Natural killer cell treated with Interleukin-12 subunit alpha and Interleukin-12 subunit beta and Interleukin-15 and Interleukin-18, amount 100 ng/mL, for 72 hours (primary cell): ENCODE data around the gene EPB41L4A. TPM values are rescaled to one million over a fixed set of nuclear protein-coding genes. Genes with fewer than 3 reads are reported as not detected.

Source experiments
- ATAC-seq, 2 donors: fragments of 150-1000 bp; cut with Tn5 transposase in 1 of 2; sonication (Bioruptor Pico), chemical (Tn5 transposase) in 1 of 2; 2 replicates each; pipeline ENCODE4 v1.10.0; 2021
- DNase-seq: peaks from one replicate; pipeline ENCODE4 v3.0.0; 2022; ENCODE audit warnings: low spot score
- H3K27ac Mint-ChIP-seq, 2 donors: 1 replicate in 1 of 2; 2 replicates in 1 of 2; pipeline ENCODE4 v1.8.0; 2022; ENCODE audit warnings: mixed read lengths in 2 of 2, mild to moderate bottlenecking in 1 of 2, moderate library complexity in 1 of 2
- H3K27me3 Mint-ChIP-seq, 2 donors: 1 replicate in 1 of 2; 2 replicates in 1 of 2; pipeline ENCODE4 v1.8.0; 2022; ENCODE audit warnings: mixed read lengths in 2 of 2
- H3K36me3 Mint-ChIP-seq: one replicate; pipeline ENCODE4 v1.8.0; 2022; ENCODE audit warnings: mixed read lengths
- H3K4me1 Mint-ChIP-seq, 2 donors: 1 replicate in 1 of 2; 2 replicates in 1 of 2; pipeline ENCODE4 v1.8.0; 2022; ENCODE audit warnings: low read depth in 2 of 2, mixed read lengths in 2 of 2, mild to moderate bottlenecking in 1 of 2
- H3K4me3 Mint-ChIP-seq: one replicate; pipeline ENCODE4 v1.8.0; 2022; ENCODE audit warnings: mixed read lengths
- H3K9me3 Mint-ChIP-seq: 2 replicates; pipeline ENCODE4 v1.8.0; 2022; ENCODE audit warnings: mixed read lengths
- total RNA-seq, 2 donors: library from RNA; stranded (reverse); gene quantifications; one replicate each; pipeline ENCODE4 v1.2.3, GENCODE V29; 2022

EPB41L4A gene
- total RNA-seq, 2 donors from 2014 or later = 11.7 to 12.7 TPM

DNA sequence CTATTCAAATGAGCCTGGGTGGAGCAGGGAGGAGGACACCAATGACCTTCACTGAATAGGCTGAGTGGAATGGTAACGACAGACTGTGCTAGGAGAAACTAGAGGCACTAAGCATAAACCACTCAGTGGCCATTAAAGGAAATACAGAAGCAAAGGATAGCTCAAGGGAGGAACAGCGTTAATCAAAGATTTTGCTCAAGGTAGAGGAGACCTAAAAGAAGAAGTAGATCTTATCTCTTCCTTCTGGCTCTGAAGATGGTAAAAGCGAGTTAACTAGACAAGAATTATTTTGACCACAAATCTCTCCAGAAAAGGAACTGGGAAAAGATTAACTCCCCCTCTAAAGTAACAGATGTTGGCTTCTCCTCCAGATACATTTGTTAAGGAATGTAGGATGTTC, 299.6 kb downstream of the EPB41L4A start:
- peaks cover 8 to 68% of the 10 kb centered on the region in 2 donors for H3K27me3 Mint-ChIP-seq
- DNase-seq = no peak
- H3K4me1 Mint-ChIP-seq = no peaks in the 10 kb centered on the region
- peaks cover 3% of the 10 kb centered on the region for H3K9me3 Mint-ChIP-seq
- peaks cover 6% of the 10 kb centered on the region for H3K36me3 Mint-ChIP-seq
- H3K4me3 Mint-ChIP-seq = no peak overlapping the region
- no peak for ATAC-seq
- H3K27ac Mint-ChIP-seq = no peak overlapping the region

DNA sequence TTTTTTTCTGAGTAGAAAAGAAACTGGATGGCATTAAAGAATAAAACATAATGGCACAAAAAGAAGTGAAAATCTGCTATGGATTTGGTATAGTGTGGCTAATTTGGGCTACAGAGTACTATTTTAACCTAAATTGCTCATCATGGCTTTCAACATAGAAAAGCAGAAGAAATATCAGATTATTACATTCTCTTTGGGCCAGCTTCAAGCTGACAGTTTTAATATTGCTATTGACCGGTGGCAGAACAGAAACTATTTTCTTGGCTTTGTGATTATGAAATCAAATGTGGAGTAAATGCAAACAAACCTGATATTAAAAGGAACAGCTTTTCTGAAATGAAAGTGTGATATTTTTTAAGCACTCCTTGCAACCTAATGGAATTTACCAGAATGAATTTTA, 301.5 kb downstream of the EPB41L4A start:
- Mint-ChIP-seq H3K4me3 (no peak overlapping the region), H3K27ac (no peak overlapping the region), H3K9me3 (peaks cover 3% of the 10 kb centered on the region), H3K4me1 (no peaks in the 10 kb centered on the region), H3K27me3 (peaks cover 5 to 52% of the 10 kb centered on the region in 2 donors), H3K36me3 (peaks cover 6% of the 10 kb centered on the region)
- ATAC-seq = no peak
- no peak for DNase-seq

DNA sequence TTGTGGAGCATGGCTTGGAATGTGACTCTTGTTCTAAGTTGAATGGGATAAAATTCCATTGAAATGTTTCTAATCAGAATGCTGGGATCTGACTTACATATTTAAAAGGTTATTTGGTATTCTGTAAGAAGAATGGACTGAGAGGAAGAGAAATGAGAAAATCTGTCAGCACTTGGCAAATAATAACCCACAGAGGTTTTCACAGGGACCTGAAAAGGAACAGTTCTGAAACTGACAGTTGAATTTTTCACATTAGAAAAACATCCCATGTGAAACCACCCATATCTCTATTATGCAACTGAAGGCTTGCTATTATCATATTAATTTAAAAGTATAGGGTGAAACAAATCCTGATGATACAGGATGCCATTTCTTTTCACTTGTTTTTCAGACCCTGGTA, 302.7 kb downstream of the EPB41L4A start:
- peaks cover 4% of the 10 kb centered on the region for H3K36me3 Mint-ChIP-seq
- DNase-seq = no peak
- no peak for ATAC-seq

DNA sequence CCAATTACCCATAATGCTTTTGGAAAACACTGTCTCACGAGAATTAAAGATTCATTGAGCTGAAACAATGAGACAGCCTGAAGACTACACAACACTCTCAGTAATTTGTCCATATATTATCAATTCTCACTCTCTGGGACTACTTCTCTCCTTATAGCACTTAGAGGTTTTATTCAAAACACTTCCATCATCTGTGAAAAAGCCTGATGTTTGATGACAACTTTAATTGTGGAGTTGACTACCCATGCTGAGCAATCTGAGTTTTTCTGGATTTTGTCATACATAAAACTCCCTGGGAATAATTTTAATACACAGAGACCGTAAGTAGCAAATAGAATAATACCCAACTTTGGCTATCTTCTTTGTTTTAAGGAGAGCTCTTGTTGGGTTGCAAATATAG, 305.5 kb downstream of the EPB41L4A start:
- Mint-ChIP-seq H3K27ac (no peak overlapping the region), H3K27me3 (peaks cover 2 to 26% of the 10 kb centered on the region in 2 donors), H3K36me3 (no peaks in the 10 kb centered on the region), H3K4me3 (no peak overlapping the region), H3K9me3 (no peaks in the 10 kb centered on the region), H3K4me1 (no peaks in the 10 kb centered on the region)
- ATAC-seq (no peak), DNase-seq (no peak)

More for the DNA sequence above, 302.7 kb downstream of the EPB41L4A start:
- Mint-ChIP-seq H3K4me3 (no peak overlapping the region), H3K27ac (no peak overlapping the region), H3K27me3 (peaks cover 5 to 42% of the 10 kb centered on the region in 2 donors), H3K4me1 (no peaks in the 10 kb centered on the region), H3K9me3 (peaks cover 1% of the 10 kb centered on the region)
